ENCODE results near the gene STEAP2. TPM values are rescaled to one million over a fixed set of nuclear protein-coding genes. Genes with fewer than 3 reads are reported as not detected.

The STEAP2 gene
- total RNA-seq, 1 donor from 2014 or later = 2.3 TPM

DNA sequence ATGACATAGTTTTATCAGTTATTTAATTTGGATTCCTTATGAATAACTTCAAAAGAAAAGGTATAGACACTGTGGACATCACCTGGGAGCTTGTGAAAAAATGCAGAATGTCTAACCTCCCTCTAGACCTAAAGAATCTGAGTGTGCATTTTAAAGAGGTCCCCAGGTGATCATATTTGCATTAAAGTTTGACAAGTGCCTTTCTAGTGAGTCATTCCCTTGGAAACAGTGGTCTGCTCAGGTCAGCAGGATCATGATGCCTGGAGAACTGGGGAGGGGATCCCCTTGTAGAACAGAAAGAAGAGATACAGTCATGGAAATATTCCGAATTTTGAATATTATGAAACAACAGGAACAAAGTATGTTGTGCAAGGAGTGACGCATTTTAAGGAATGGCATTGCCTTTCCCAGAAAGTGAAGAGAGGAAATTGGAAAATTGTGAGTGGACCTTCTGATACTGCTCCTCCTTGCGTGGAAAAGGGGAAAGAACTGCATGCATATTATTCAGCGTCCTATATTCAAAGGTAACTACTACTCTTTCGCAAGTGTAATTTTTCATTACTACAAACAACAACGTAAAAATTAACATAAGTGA is 4.6 kb downstream of the STEAP2 start:
- Histone ChIP-seq H3K4me3 (ENCODE audit: insufficient read depth, low read depth, low read length) (no peak overlapping the region), H3K9me3 (ENCODE audit: insufficient read depth, low read depth, low read length) (no peaks in the 10 kb centered on the region), H3K36me3 (ENCODE audit: insufficient read depth, low read length) (no peaks in the 10 kb centered on the region), H3K27ac (ENCODE audit: low read depth, low read length) (no peak overlapping the region), H3K4me1 (ENCODE audit: insufficient read depth, low read length) (peaks cover 7% of the 10 kb centered on the region), H4K20me1 (ENCODE audit: insufficient read depth, low read length) (no peaks in the 10 kb centered on the region), H3K27me3 (ENCODE audit: insufficient read depth, low read length) (peaks cover 5% of the 10 kb centered on the region), H2AFZ (ENCODE audit: low read depth, low read length) (no peak overlapping the region), H3K4me2 (ENCODE audit: low read length) (no peak overlapping the region), H3K9ac (ENCODE audit: low read length) (no peak overlapping the region), H3K79me2 (ENCODE audit: insufficient read depth, low read length) (no peaks in the 10 kb centered on the region)
- Mint-ChIP-seq H3K27me3 (ENCODE audit: low read depth, unreplicated experiment) (no peaks in the 10 kb centered on the region), H3K27ac (ENCODE audit: unreplicated experiment) (no peak overlapping the region), H3K9me3 (ENCODE audit: unreplicated experiment) (no peaks in the 10 kb centered on the region), H3K36me3 (ENCODE audit: low read depth, unreplicated experiment) (no peaks in the 10 kb centered on the region), H3K4me1 (ENCODE audit: low read depth, unreplicated experiment) (no peaks in the 10 kb centered on the region), H3K4me3 (ENCODE audit: unreplicated experiment) (no peak overlapping the region)
- DNase-seq (ENCODE audit: low read depth) = no peak
- no peak for FAIRE-seq
- TF ChIP-seq EZH2 (IDR thresholded peaks at IDR 0.05; ENCODE audit: insufficient read depth, low read length) (no peak), CTCF (IDR thresholded peaks at IDR 0.05; ENCODE audit: insufficient read depth, low read depth, low read length) (no peak)

DNA sequence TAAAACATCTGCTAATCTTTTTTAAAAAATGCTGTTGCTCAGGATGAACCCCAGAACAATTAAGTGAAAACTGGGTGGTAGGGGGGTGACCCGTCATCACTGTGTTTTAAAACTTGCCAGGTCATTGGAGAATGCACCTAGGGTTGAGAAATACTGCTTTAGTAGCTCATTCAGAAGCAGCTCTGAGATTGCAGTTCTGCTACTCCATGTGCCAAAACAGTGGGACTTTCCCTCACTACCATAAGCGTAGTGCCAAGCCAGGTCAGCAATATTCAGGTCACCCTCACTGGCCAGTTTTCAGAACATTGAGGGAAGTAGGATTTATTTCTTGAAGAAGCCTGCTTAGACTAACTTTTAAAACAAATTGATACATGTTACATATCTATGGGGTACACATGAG is 5.2 kb downstream of the STEAP2 start:
- Mint-ChIP-seq H3K4me3 (ENCODE audit: unreplicated experiment) (no peak overlapping the region), H3K27me3 (ENCODE audit: low read depth, unreplicated experiment) (no peaks in the 10 kb centered on the region), H3K27ac (ENCODE audit: unreplicated experiment) (no peak overlapping the region), H3K4me1 (ENCODE audit: low read depth, unreplicated experiment) (no peaks in the 10 kb centered on the region), H3K36me3 (ENCODE audit: low read depth, unreplicated experiment) (no peaks in the 10 kb centered on the region), H3K9me3 (ENCODE audit: unreplicated experiment) (no peaks in the 10 kb centered on the region)
- Histone ChIP-seq H3K27me3 (ENCODE audit: insufficient read depth, low read length) (peaks cover 5% of the 10 kb centered on the region), H3K9me3 (ENCODE audit: insufficient read depth, low read depth, low read length) (no peaks in the 10 kb centered on the region), H3K9ac (ENCODE audit: low read length) (no peak overlapping the region), H2AFZ (ENCODE audit: low read depth, low read length) (no peak overlapping the region), H3K4me3 (ENCODE audit: insufficient read depth, low read depth, low read length) (no peak overlapping the region), H3K36me3 (ENCODE audit: insufficient read depth, low read length) (no peaks in the 10 kb centered on the region), H4K20me1 (ENCODE audit: insufficient read depth, low read length) (no peaks in the 10 kb centered on the region), H3K79me2 (ENCODE audit: insufficient read depth, low read length) (no peaks in the 10 kb centered on the region), H3K4me1 (ENCODE audit: insufficient read depth, low read length) (peaks cover 5% of the 10 kb centered on the region), H3K27ac (ENCODE audit: low read depth, low read length) (no peak overlapping the region), H3K4me2 (ENCODE audit: low read length) (no peak overlapping the region)
- FAIRE-seq (no peak), DNase-seq (ENCODE audit: low read depth) (no peak)
- TF ChIP-seq CTCF (IDR thresholded peaks at IDR 0.05; ENCODE audit: insufficient read depth, low read depth, low read length) (no peak), EZH2 (IDR thresholded peaks at IDR 0.05; ENCODE audit: insufficient read depth, low read length) (no peak)

- no peak overlapping the region for H3K27ac ChIP-seq (ENCODE audit: low read depth, low read length)
- H3K27me3 Mint-ChIP-seq (ENCODE audit: low read depth, unreplicated experiment) = no peaks in the 10 kb centered on the region
- H3K9me3 Mint-ChIP-seq (ENCODE audit: unreplicated experiment) = no peaks in the 10 kb centered on the region
Observed at GRCh38 chr7:90222390-90222789, 10.8 kb downstream of the STEAP2 start.

More at GRCh38 chr7:90222390-90222789, 10.8 kb downstream of the STEAP2 start:
- H3K9me3 ChIP-seq (ENCODE audit: insufficient read depth, low read depth, low read length) = no peaks in the 10 kb centered on the region
- Mint-ChIP-seq H3K36me3 (ENCODE audit: low read depth, unreplicated experiment) (no peaks in the 10 kb centered on the region), H3K4me1 (ENCODE audit: low read depth, unreplicated experiment) (no peaks in the 10 kb centered on the region), H3K4me3 (ENCODE audit: unreplicated experiment) (no peak overlapping the region), H3K27ac (ENCODE audit: unreplicated experiment) (no peak overlapping the region)
- H3K27me3 ChIP-seq (ENCODE audit: insufficient read depth, low read length) = no peaks in the 10 kb centered on the region
- TF ChIP-seq EZH2 (IDR thresholded peaks at IDR 0.05; ENCODE audit: insufficient read depth, low read length) (no peak), CTCF (IDR thresholded peaks at IDR 0.05; ENCODE audit: insufficient read depth, low read depth, low read length) (no peak)
- no peaks in the 10 kb centered on the region for H3K4me1 ChIP-seq (ENCODE audit: insufficient read depth, low read length)
- no peak overlapping the region for H3K4me3 ChIP-seq (ENCODE audit: insufficient read depth, low read depth, low read length)
- no peaks in the 10 kb centered on the region for H4K20me1 ChIP-seq (ENCODE audit: insufficient read depth, low read length)
- H3K4me2 ChIP-seq (ENCODE audit: low read length) = no peak overlapping the region
- no peak for FAIRE-seq
- H3K36me3 ChIP-seq (ENCODE audit: insufficient read depth, low read length) = no peaks in the 10 kb centered on the region
- DNase-seq (ENCODE audit: low read depth) = no peak
- H2AFZ ChIP-seq (ENCODE audit: low read depth, low read length) = no peak overlapping the region
- H3K79me2 ChIP-seq (ENCODE audit: insufficient read depth, low read length) = no peaks in the 10 kb centered on the region
- no peak overlapping the region for H3K9ac ChIP-seq (ENCODE audit: low read length)
